ENCODE results near the gene RASA4B.
A peak's percentile ranks its signal among the peaks of the same experiment; 100 is the strongest.

The RASA4B gene

DNA sequence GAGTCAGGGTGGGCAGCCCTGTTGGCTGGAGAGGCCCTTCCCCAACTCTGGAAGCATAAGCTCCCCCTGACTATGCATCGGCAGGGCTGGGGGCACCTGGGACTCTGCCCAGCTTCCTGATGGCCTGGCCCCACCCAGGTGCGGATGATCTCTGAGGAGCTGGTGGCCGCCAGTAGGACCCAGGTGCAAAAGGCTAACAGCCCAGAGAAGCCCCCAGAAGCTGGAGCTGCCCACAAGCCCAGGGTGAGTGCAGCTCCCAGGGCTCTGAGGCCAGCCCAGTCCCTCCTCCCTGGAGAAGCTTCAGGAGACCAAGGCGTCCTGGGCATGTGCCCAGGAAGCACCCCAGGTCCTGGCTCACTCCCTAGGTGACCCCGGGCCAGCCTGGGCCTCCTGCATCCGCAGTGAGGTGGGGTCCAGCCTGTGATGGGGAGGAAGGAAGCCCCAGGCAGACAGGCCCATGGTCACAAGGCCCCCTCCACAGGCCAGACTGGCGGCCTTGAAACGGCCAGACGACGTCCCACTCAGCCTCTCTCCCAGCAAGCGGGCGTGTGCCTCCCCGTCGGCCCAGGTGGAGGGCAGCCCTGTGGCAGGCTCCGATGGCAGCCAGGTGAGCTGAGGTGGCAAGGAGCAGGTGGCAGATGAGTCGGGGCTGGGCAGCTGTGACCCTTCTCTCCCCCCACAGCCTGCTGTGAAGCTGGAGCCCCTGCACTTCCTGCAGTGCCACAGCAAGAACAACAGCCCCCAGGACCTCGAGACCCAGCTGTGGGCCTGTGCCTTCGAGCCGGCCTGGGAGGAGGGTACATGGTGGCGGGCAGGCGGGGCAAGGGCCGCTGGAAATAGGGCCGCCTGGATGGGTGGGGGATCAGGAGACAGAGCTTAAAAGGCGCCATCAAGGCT is 49.7 kb downstream of the RASA4B start:
- Histone ChIP-seq H3K9me3 (ENCODE audit: low read length) (no peaks in the 10 kb centered on the region), H3K4me2 (ENCODE audit: low read length) (peak overlapping the region; percentile 51; the same call in 1 of the 2 replicates), H3K27ac (ENCODE audit: low read depth, low read length, poor library complexity, severe bottlenecking) (no peak overlapping the region), H3K27me3 (ENCODE audit: insufficient read depth, low read length) (no peaks in the 10 kb centered on the region), H3K4me3 (ENCODE audit: low read depth, low read length, poor library complexity, severe bottlenecking) (no peak overlapping the region), H3F3A (ENCODE audit: insufficient read depth, low read length) (no peaks in the 10 kb centered on the region), H4K20me1 (ENCODE audit: insufficient read depth, low read length) (no peaks in the 10 kb centered on the region), H3K36me3 (ENCODE audit: insufficient read depth, low read length) (peaks cover 50% of the 10 kb centered on the region), H3K79me2 (ENCODE audit: insufficient read depth, low read length) (peaks cover 12% of the 10 kb centered on the region), H2AFZ (ENCODE audit: low read length) (no peak overlapping the region), H3K9ac (ENCODE audit: low read length) (no peak overlapping the region), H3K9me2 (ENCODE audit: low read depth, low read length) (no peaks in the 10 kb centered on the region), H3K4me1 (ENCODE audit: insufficient read depth, low read length, severe bottlenecking) (peaks cover 33% of the 10 kb centered on the region)
- no peak for TF ChIP-seq EZH2 (IDR thresholded peaks at IDR 0.05; ENCODE audit: borderline replicate concordance, low read length)
- TF ChIP-seq, protein P1, sequence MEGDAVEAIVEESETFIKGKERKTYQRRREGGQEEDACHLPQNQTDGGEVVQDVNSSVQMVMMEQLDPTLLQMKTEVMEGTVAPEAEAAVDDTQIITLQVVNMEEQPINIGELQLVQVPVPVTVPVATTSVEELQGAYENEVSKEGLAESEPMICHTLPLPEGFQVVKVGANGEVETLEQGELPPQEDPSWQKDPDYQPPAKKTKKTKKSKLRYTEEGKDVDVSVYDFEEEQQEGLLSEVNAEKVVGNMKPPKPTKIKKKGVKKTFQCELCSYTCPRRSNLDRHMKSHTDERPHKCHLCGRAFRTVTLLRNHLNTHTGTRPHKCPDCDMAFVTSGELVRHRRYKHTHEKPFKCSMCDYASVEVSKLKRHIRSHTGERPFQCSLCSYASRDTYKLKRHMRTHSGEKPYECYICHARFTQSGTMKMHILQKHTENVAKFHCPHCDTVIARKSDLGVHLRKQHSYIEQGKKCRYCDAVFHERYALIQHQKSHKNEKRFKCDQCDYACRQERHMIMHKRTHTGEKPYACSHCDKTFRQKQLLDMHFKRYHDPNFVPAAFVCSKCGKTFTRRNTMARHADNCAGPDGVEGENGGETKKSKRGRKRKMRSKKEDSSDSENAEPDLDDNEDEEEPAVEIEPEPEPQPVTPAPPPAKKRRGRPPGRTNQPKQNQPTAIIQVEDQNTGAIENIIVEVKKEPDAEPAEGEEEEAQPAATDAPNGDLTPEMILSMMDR (IDR thresholded peaks at IDR 0.05; ENCODE audit: low read length): no peak

DNA sequence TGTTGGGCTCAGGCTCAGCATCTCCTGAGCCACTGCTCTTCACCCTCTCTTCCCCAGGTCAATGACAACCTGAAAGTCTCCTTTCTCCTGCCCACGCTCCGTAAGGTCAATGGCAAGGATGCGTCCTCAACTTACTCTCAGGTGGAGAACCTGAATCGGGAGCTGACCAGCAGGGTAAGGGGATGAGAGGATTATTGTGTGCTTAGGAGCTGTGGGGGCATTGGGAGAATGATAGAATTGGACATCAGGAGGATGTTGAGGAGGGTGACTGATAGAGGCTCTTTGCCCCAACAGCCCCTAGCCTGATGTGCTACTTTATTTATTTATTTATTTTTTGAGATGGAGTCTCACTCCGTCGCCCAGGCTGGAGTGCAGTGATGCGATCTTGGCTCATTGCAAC is 51.5 kb downstream of the RASA4B start:
- H4K20me1 ChIP-seq (ENCODE audit: insufficient read depth, low read length): no peaks in the 10 kb centered on the region
- H3K36me3 ChIP-seq (ENCODE audit: insufficient read depth, low read length): peaks cover 33% of the 10 kb centered on the region; the same call in 1 of the 2 replicates
- no peaks in the 10 kb centered on the region for H3K27me3 ChIP-seq (ENCODE audit: insufficient read depth, low read length)
- no peaks in the 10 kb centered on the region for H3K9me3 ChIP-seq (ENCODE audit: low read length)
- H3K9ac ChIP-seq (ENCODE audit: low read length): peak overlapping the region; percentile 95; the same call in 1 of the 2 replicates
- H3K4me1 ChIP-seq (ENCODE audit: insufficient read depth, low read length, severe bottlenecking): peaks cover 33% of the 10 kb centered on the region
- H3F3A ChIP-seq (ENCODE audit: insufficient read depth, low read length): no peaks in the 10 kb centered on the region
- peaks cover 12% of the 10 kb centered on the region for H3K79me2 ChIP-seq (ENCODE audit: insufficient read depth, low read length)
- H3K9me2 ChIP-seq (ENCODE audit: low read depth, low read length): no peaks in the 10 kb centered on the region
- H2AFZ ChIP-seq (ENCODE audit: low read length): no peak overlapping the region
- peak overlapping the region; percentile 83 for H3K4me2 ChIP-seq (ENCODE audit: low read length)
- TF ChIP-seq, protein P1 (IDR thresholded peaks at IDR 0.05; ENCODE audit: low read length): no peak
- TF ChIP-seq EZH2 (IDR thresholded peaks at IDR 0.05; ENCODE audit: borderline replicate concordance, low read length): no peak
- peak overlapping the region; percentile 90 for H3K4me3 ChIP-seq (ENCODE audit: low read depth, low read length, poor library complexity, severe bottlenecking)
- H3K27ac ChIP-seq (ENCODE audit: low read depth, low read length, poor library complexity, severe bottlenecking): peak overlapping the region; percentile 65

DNA sequence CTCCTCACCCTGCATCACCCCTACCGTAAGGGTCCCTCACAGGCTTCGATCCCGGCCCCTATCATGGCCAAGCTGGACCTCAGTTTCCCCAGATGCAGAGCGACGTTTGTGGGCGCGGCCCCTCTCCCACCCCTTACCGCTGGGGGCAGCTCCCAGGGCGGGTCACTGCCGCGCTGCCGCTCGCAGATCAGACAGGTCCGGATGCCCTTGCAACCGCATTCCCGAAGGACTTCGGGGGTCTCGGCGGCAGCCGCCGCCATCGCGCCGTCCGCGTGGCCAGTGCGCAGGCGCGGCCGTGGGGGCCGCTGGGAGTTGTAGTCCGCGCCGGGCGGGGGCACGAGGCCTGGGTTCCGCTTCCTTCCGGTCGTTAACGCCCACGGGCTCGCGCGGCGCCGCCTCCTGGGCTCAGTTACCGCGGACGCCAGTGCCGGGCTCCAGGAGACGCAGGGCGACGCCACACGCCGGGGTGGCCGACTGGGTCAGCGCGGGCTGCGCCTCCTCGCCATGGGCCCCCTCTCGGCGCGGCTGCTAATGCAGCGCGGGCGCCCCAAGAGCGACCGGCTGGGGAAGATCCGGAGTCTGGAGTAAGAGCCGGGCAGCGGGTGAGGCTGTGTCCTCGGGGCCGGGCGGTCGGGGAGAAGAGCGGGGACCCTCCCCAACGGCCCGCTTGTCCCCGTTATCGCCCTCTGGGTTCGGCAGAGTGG is 52.8 kb downstream of the RASA4B start, which contains the start of the genes ALKBH4 and LRWD1:
Gene ALKBH4, minus strand, starts transcription at position 287 of the 704 bp plus-strand sequence. Its CDS starts 27 bp downstream, at position 260.
Gene LRWD1, plus strand, starts transcription at position 408 of the 704 bp plus-strand sequence. Its CDS starts 97 bp downstream, at position 505.
- peaks cover 24% of the 10 kb centered on the region; the same call in 1 of the 2 replicates for H3K36me3 ChIP-seq (ENCODE audit: insufficient read depth, low read length)

More for the DNA sequence above, 52.8 kb downstream of the RASA4B start, which contains the start of the genes ALKBH4 and LRWD1:
- peak within 1 kb of the TSS; percentile 65 for H3K27ac ChIP-seq (ENCODE audit: low read depth, low read length, poor library complexity, severe bottlenecking)
- H3K4me1 ChIP-seq (ENCODE audit: insufficient read depth, low read length, severe bottlenecking): peaks cover 33% of the 10 kb centered on the region
- no peaks in the 10 kb centered on the region for H3F3A ChIP-seq (ENCODE audit: insufficient read depth, low read length)
- H3K79me2 ChIP-seq (ENCODE audit: insufficient read depth, low read length): peaks cover 12% of the 10 kb centered on the region
- H2AFZ ChIP-seq (ENCODE audit: low read length): 0 out of 2 replicates have a peak within 1 kb of the TSS, but pooled peaks have one; percentile 51
- H3K9me2 ChIP-seq (ENCODE audit: low read depth, low read length): no peaks in the 10 kb centered on the region
- no peak for TF ChIP-seq EZH2 (IDR thresholded peaks at IDR 0.05; ENCODE audit: borderline replicate concordance, low read length)
- TF ChIP-seq, protein P1 (IDR thresholded peaks at IDR 0.05; ENCODE audit: low read length): no peak
- H3K4me3 ChIP-seq (ENCODE audit: low read depth, low read length, poor library complexity, severe bottlenecking): peak within 1 kb of the TSS; percentile 90
- peak within 1 kb of the TSS; percentile 83 for H3K4me2 ChIP-seq (ENCODE audit: low read length)
- peak within 1 kb of the TSS; percentile 95 for H3K9ac ChIP-seq (ENCODE audit: low read length)
- no peaks in the 10 kb centered on the region for H4K20me1 ChIP-seq (ENCODE audit: insufficient read depth, low read length)
- H3K27me3 ChIP-seq (ENCODE audit: insufficient read depth, low read length): no peaks in the 10 kb centered on the region
- no peaks in the 10 kb centered on the region for H3K9me3 ChIP-seq (ENCODE audit: low read length)
